Left lung (tissue), 10 donors: Measurements from ENCODE around the gene CREB5. TPM values are rescaled to one million over a fixed set of nuclear protein-coding genes. Genes with fewer than 3 reads are reported as not detected.
A peak's percentile ranks its signal among the peaks of the same experiment; 100 is the strongest.

ENCODE experiments used
- ATAC-seq: fragments of 200-7000 bp; cut with Tn5 transposase; one replicate; pipeline ENCODE4 v1.9.1; 2020; ENCODE audit warnings: moderate library complexity
- DNase-seq, 4 donors: peaks; one replicate each; pipeline ENCODE4 v3.0.0-alpha.2; 2013 to 2020
- H3K27ac ChIP-seq, 2 donors: fragments of 200-600 bp; sonication (generic) in 1 of 2; one replicate each; pipeline versions ENCODE4 v1.5.0 to v1.8.0; 2020 to 2021
- H3K27me3 ChIP-seq, 2 donors: fragments of 200-600 bp; sonication (generic) in 1 of 2; one replicate each; pipeline versions ENCODE4 v1.5.0 to v1.8.0; 2020 to 2021
- H3K36me3 ChIP-seq, 2 donors: fragments of 200-600 bp; sonication (generic) in 1 of 2; one replicate each; pipeline versions ENCODE4 v1.5.0 to v1.8.0; 2020 to 2021
- H3K4me1 ChIP-seq, 2 donors: fragments of 200-600 bp; one replicate each; pipeline ENCODE4 v1.8.0; 2021
- H3K4me3 ChIP-seq, 2 donors: fragments of 200-600 bp; sonication (generic) in 1 of 2; one replicate each; pipeline versions ENCODE4 v1.5.0 to v1.8.0; 2020 to 2021; ENCODE audit warnings: mild to moderate bottlenecking in 1 of 2
- H3K9me3 ChIP-seq, 2 donors: fragments of 200-600 bp; sonication (generic) in 1 of 2; one replicate each; pipeline versions ENCODE4 v1.5.0 to v1.8.0; 2020 to 2021
- intact Hi-C, 2 donors: fragments of 100-400 bp; cut with DNase I; formaldehyde crosslinking; loops; one replicate each; pipeline versions ENCODE4 v1.11.2 to v1.14.2; 2022
- polyA plus RNA-seq, 6 donors: library from polyadenylated mRNA; unstranded; fragments of 120-200 nt; gene quantifications; one replicate each; pipeline ENCODE4 v1.2.1, GENCODE V29; 2013; ENCODE audit not compliant: insufficient read length in 6 of 6
- total RNA-seq, 2 donors: library from RNA; stranded (reverse); fragmentation: NEBNext Ultra II Directional; extraction: Animal tissue kit (Norgen Biotek cat#: 25700); gene quantifications; one replicate each; pipeline ENCODE4 v1.2.1, GENCODE V29; 2021
- TF ChIP-seq, protein P1 (sequence below), 2 donors: fragments of 200-600 bp; sonication (generic) in 1 of 2; IDR thresholded peaks; one replicate each; pipeline versions ENCODE4 v1.5.0 to v1.8.0; 2021; ENCODE audit warnings: antibody characterized with exemption in 2 of 2
- donor health status: DM: no; HTN: yes; CAD: no.
- donor health status: DM: no; HTN: no; CAD: no.

CREB5 gene
- total and polyA plus RNA-seq, 8 donors: 6.6 to 19.9 (median 15.7) TPM

DNA sequence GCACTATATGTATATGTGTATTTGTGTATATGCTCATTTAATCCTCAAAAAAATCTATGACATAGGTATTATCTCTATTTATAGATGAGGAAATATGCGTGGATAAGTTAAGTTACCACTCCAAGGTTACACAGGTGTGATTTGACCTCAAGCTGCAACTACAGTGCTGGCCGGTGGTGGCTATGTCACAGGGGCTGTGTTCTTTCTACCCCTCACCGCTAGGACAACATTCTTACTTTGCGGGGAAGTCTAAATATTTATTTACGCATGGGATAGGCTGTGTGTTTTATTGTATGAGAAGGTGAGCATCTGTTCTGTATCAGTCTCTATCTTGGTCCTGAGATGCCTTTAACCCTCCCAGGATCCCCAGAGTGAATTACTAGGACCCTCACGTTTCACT lies 60.0 kb downstream of the CREB5 start:
- TF ChIP-seq, protein P1, sequence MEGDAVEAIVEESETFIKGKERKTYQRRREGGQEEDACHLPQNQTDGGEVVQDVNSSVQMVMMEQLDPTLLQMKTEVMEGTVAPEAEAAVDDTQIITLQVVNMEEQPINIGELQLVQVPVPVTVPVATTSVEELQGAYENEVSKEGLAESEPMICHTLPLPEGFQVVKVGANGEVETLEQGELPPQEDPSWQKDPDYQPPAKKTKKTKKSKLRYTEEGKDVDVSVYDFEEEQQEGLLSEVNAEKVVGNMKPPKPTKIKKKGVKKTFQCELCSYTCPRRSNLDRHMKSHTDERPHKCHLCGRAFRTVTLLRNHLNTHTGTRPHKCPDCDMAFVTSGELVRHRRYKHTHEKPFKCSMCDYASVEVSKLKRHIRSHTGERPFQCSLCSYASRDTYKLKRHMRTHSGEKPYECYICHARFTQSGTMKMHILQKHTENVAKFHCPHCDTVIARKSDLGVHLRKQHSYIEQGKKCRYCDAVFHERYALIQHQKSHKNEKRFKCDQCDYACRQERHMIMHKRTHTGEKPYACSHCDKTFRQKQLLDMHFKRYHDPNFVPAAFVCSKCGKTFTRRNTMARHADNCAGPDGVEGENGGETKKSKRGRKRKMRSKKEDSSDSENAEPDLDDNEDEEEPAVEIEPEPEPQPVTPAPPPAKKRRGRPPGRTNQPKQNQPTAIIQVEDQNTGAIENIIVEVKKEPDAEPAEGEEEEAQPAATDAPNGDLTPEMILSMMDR (IDR thresholded peaks at IDR 0.05): no peak
- Histone ChIP-seq H3K36me3 (no peaks in the 10 kb centered on the region), H3K4me1 (no peaks in the 10 kb centered on the region), H3K27me3 (peaks cover 0 to 4% of the 10 kb centered on the region in 2 donors), H3K9me3 (no peaks in the 10 kb centered on the region), H3K27ac (no peak overlapping the region), H3K4me3 (no peak overlapping the region)
- no peak for DNase-seq
- no peak for ATAC-seq
- intact Hi-C loops: no loop called here

DNA sequence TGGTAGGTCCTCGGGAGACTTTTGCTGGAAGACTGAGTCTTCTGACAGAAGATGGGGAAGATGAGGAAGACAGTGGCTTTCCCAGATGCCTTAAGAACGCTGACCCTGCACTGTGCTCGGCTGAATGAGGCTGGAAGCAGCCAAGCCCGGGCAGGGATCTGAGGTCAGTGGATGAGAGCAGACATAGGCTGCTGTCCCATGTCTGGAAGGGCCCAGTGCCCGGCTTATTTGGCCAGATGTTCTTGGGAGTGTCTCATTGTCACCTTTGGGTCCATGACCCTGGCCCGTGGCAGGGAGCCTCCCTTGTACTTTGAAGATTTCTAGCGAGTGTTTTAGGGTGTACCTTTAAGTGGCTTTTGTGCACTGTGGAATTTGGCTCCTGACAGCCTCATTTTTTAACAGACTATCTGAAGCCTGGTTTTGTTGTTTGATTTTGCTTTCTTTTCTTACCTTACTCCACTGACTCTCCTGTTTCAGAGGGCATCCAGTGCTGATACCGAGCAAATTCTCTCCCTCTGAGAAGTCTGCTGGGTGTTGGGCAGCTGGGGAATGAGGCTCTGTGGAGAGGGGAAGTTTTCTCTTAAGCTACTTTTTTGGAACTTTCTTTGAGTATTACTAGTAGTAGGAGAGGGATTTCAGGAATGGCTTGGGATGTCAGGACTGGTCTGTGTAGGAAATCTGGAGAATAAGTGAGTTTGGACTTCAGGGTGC lies 61.4 kb downstream of the CREB5 start:
- DNase-seq: no peak
- H3K27me3 ChIP-seq: peaks cover 0 to 4% of the 10 kb centered on the region in 2 donors
- H3K27ac ChIP-seq: no peak overlapping the region
- H3K4me3 ChIP-seq: no peak overlapping the region
- TF ChIP-seq, protein P1 (IDR thresholded peaks at IDR 0.05): no peak
- peak; percentile 17 for ATAC-seq
- intact Hi-C loops: no loop called here
- no peaks in the 10 kb centered on the region for H3K9me3 ChIP-seq
- H3K36me3 ChIP-seq: no peaks in the 10 kb centered on the region
- H3K4me1 ChIP-seq: no peaks in the 10 kb centered on the region

DNA sequence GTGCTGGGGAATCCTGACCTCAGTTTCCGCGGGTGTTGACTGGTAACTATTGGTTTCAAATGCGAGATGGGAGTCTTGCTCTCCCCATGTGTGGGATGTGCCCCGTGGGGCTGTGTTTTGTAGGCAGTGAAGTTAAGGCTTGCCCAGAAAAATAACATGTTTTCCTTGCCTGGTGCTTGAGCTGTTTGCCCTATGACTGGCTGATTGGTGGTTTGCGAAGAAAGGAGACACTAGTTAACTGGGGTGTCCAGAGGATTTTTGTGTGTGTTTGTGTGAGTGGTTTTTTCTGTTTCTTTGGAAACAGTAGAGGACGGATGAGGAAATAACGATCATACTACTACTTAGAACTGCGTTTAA lies 61.9 kb downstream of the CREB5 start:
- DNase-seq: no peak
- H3K4me1 ChIP-seq: no peaks in the 10 kb centered on the region
- H3K4me3 ChIP-seq: no peak overlapping the region
- H3K27me3 ChIP-seq: peaks cover 0 to 4% of the 10 kb centered on the region in 2 donors
- H3K9me3 ChIP-seq: no peaks in the 10 kb centered on the region
- intact Hi-C loops: no loop called here
- TF ChIP-seq, protein P1 (IDR thresholded peaks at IDR 0.05): no peak
- no peak overlapping the region for H3K27ac ChIP-seq
- ATAC-seq: no peak
- no peaks in the 10 kb centered on the region for H3K36me3 ChIP-seq

DNA sequence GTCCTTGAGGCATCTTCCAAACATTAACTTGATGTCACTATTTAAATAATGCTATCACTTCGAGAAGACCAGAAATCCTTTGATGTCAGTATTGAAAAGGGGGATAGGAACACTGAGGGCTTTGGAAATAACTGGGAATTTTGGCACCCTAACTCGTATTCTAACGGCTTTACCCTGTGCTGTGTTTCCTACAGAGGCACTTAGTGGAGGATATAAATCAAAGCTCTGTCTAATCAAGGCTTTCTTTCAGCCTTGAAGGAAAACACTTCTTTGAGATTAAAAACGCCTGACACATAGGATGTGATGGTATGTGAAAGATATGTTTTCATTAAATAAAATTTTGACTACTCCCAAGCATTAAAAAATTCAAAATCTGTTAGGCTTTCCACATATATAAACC lies 62.3 kb downstream of the CREB5 start:
- no peaks in the 10 kb centered on the region for H3K4me1 ChIP-seq
- H3K27me3 ChIP-seq: peaks cover 0 to 4% of the 10 kb centered on the region in 2 donors
- intact Hi-C loops: no loop called here
- no peak overlapping the region for H3K4me3 ChIP-seq
- H3K36me3 ChIP-seq: no peaks in the 10 kb centered on the region
- no peaks in the 10 kb centered on the region for H3K9me3 ChIP-seq
- ATAC-seq (no peak), DNase-seq (no peak)
- H3K27ac ChIP-seq: no peak overlapping the region
- TF ChIP-seq, protein P1 (IDR thresholded peaks at IDR 0.05): no peak

DNA sequence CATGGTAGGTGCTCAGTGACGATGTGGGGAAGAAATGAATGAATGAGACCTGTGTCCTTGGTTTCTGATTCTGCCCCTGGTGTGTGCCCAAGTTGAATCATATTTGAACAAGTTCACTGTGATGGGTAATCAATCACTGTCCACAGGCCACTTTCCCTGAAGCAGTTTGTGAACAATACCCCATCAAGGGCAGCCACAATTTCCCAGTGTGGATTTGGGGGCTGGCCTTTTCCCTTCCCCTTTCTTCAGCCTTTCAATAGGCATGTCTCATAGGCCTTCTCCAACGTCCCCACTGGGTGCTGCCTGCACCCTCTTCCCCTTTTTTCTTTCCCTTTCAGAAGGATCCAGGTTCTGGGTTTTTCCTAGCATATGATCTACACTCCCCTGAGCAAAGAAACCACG lies 64.7 kb downstream of the CREB5 start:
- intact Hi-C loops: no loop called here

More for the DNA sequence above, 64.7 kb downstream of the CREB5 start:
- no peak overlapping the region for H3K27ac ChIP-seq
- no peaks in the 10 kb centered on the region for H3K9me3 ChIP-seq
- H3K27me3 ChIP-seq: peaks cover 0 to 4% of the 10 kb centered on the region in 2 donors
- TF ChIP-seq, protein P1 (IDR thresholded peaks at IDR 0.05): no peak
- H3K36me3 ChIP-seq: no peaks in the 10 kb centered on the region
- no peak overlapping the region for H3K4me3 ChIP-seq
- H3K4me1 ChIP-seq: no peaks in the 10 kb centered on the region
- ATAC-seq: no peak
- no peak for DNase-seq
